Gastrocnemius medialis (tissue), 4 donors: Measurements from ENCODE around the gene BCL2. TPM values are rescaled to one million over a fixed set of nuclear protein-coding genes. Genes with fewer than 3 reads are reported as not detected.

Experiments used
- ATAC-seq, 2 donors: fragments of 150-250 bp; one replicate each; pipeline ENCODE4 v1.9.1; 2016
- DNase-seq, 2 donors: peaks; one replicate each; pipeline ENCODE4 v3.0.0-alpha.2; 2019
- H3K27ac ChIP-seq, 4 donors: fragments of 200-600 bp; sonication (generic); 1 replicate in 1 of 4; 2 replicates in 3 of 4; pipeline ENCODE4 v1.5.1; 2016 to 2018; ENCODE audit warnings: mild to moderate bottlenecking in 2 of 4, moderate library complexity in 1 of 4
- H3K27me3 ChIP-seq, 3 donors: fragments of 200-600 bp; sonication (generic) in 2 of 3; 1 replicate in 1 of 3; 2 replicates in 2 of 3; pipeline versions ENCODE4 v1.5.1 to v1.6.0; 2016 to 2019; ENCODE audit warnings: mild to moderate bottlenecking in 1 of 3, moderate library complexity in 1 of 3
- H3K36me3 ChIP-seq, 2 donors: fragments of 200-600 bp; sonication (generic) in 1 of 2; one replicate each; pipeline ENCODE4 v1.5.1; 2017 to 2018
- H3K4me1 ChIP-seq, 2 donors: fragments of 200-600 bp; sonication (generic) in 1 of 2; one replicate each; pipeline ENCODE4 v1.5.1; 2016 to 2017; ENCODE audit warnings: mild to moderate bottlenecking in 2 of 2
- H3K4me3 ChIP-seq, 4 donors: fragments of 200-600 bp; sonication (generic) in 3 of 4; 1 replicate in 1 of 4; 2 replicates in 3 of 4; pipeline ENCODE4 v1.5.1; 2016 to 2019; ENCODE audit warnings: mild to moderate bottlenecking in 2 of 4
- H3K9me3 ChIP-seq, 3 donors: fragments of 200-600 bp; sonication (generic) in 2 of 3; 1 replicate in 1 of 3; 2 replicates in 2 of 3; pipeline ENCODE4 v1.5.1; 2016 to 2019
- CTCF ChIP-seq, 5 experiments: fragments of 450-650 bp in 3 of 5; fragments of 200-600 bp in 2 of 5; sonication (generic) in 2 of 5; IDR thresholded peaks in 4 of 5; conservative IDR thresholded peaks in 1 of 5; 1 replicate in 4 of 5; 2 replicates in 1 of 5; pipeline ENCODE4 v1.5.1; 2016 to 2019; ENCODE audit warnings: antibody characterized with exemption in 5 of 5, mild to moderate bottlenecking in 3 of 5, moderate library complexity in 3 of 5
- POLR2A ChIP-seq, 2 donors: fragments of 450-650 bp; IDR thresholded peaks; one replicate each; pipeline ENCODE4 v1.6.1; 2017; ENCODE audit warnings: antibody characterized with exemption in 2 of 2, mild to moderate bottlenecking in 2 of 2, moderate library complexity in 2 of 2
- in situ Hi-C, 4 donors: fragments of 200-750 bp; cut with MboI; loops; one replicate each; pipeline versions ENCODE4 v1.15.0 to v1.8.0; 2017; ENCODE audit warnings: low sequenced_read_pairs in 4 of 4
- intact Hi-C: fragments of 100-400 bp; cut with DNase I; formaldehyde crosslinking; loops from one replicate; pipeline ENCODE4 v1.15.1; 2023; ENCODE audit warnings: low total_unique reads
- total RNA-seq, 4 donors: library from RNA; depleted of rRNA; stranded (reverse); fragments of >200 nt; gene quantifications; one replicate each; pipeline versions ENCODE4 v1.1.0 to v1.2.3, GENCODE V29; 2016

Gene BCL2
- total RNA-seq, 4 donors from 2014 or later = 6.2 to 20.4 (median 13.7) TPM

- DNase-seq (no peak), ATAC-seq (no peak)
- Histone ChIP-seq H3K36me3 (no peaks in the 10 kb centered on the region), H3K9me3 (no peaks in the 10 kb centered on the region), H3K4me1 (peaks cover 46 to 58% of the 10 kb centered on the region in 2 donors), H3K27me3 (no peaks in the 10 kb centered on the region), H3K4me3 (no peak overlapping the region), H3K27ac (peak overlapping the region in 3 of 4 donors; percentile 51 to 86 (median 78))
- in situ Hi-C loops (no loop called here), intact Hi-C loops (no loop called here)
- TF ChIP-seq POLR2A (IDR thresholded peaks at IDR 0.05) (no peak), CTCF (IDR thresholded peaks at IDR 0.05 in 4 of 5, conservative IDR thresholded peaks at IDR 0.05 in 1 of 5) (no peak)
These were observed 28.3 kb downstream of the BCL2 start for GRCh38 chr18:63291278-63291677.

- H3K9me3 ChIP-seq = no peaks in the 10 kb centered on the region
- peak overlapping the region; percentile 37 to 86 (median 64) for H3K27ac ChIP-seq
- no peak for TF ChIP-seq POLR2A (IDR thresholded peaks at IDR 0.05)
- no peak for TF ChIP-seq CTCF (IDR thresholded peaks at IDR 0.05 in 4 of 5, conservative IDR thresholded peaks at IDR 0.05 in 1 of 5)
- intact Hi-C loops (no loop called here), in situ Hi-C loops (no loop called here)
- no peak overlapping the region for H3K4me3 ChIP-seq
- ATAC-seq (no peak), DNase-seq (no peak)
- H3K4me1 ChIP-seq = peaks cover 46 to 58% of the 10 kb centered on the region in 2 donors
- H3K36me3 ChIP-seq = no peaks in the 10 kb centered on the region
- H3K27me3 ChIP-seq = no peaks in the 10 kb centered on the region
These were observed 28.8 kb downstream of the BCL2 start for GRCh38 chr18:63290821-63291200.

GRCh38 chr18:63290166-63290820, 29.3 kb downstream of the BCL2 start:
- H3K27ac ChIP-seq = peak overlapping the region; percentile 37 to 86 (median 64)
- ATAC-seq = no peak

GRCh38 chr18:63288311-63288710, 31.3 kb downstream of the BCL2 start:
- Histone ChIP-seq H3K4me3 (no peak overlapping the region), H3K4me1 (peaks cover 38 to 48% of the 10 kb centered on the region in 2 donors), H3K27ac (peak overlapping the region in 2 of 4 donors; percentile 22 to 23), H3K27me3 (no peaks in the 10 kb centered on the region), H3K9me3 (no peaks in the 10 kb centered on the region), H3K36me3 (no peaks in the 10 kb centered on the region)
- intact Hi-C loops (no loop called here), in situ Hi-C loops (no loop called here)
- no peak for TF ChIP-seq CTCF (IDR thresholded peaks at IDR 0.05 in 4 of 5, conservative IDR thresholded peaks at IDR 0.05 in 1 of 5)
- no peak for TF ChIP-seq POLR2A (IDR thresholded peaks at IDR 0.05)
- ATAC-seq (no peak), DNase-seq (no peak)

More at GRCh38 chr18:63290166-63290820, 29.3 kb downstream of the BCL2 start:
- intact Hi-C loops = no loop called here
- H3K4me1 ChIP-seq = peaks cover 46 to 58% of the 10 kb centered on the region in 2 donors
- no peaks in the 10 kb centered on the region for H3K9me3 ChIP-seq
- H3K27me3 ChIP-seq = no peaks in the 10 kb centered on the region
- in situ Hi-C loops = no loop called here
- TF ChIP-seq CTCF (IDR thresholded peaks at IDR 0.05 in 4 of 5, conservative IDR thresholded peaks at IDR 0.05 in 1 of 5) = no peak
- TF ChIP-seq POLR2A (IDR thresholded peaks at IDR 0.05) = no peak
- no peak for DNase-seq
- no peaks in the 10 kb centered on the region for H3K36me3 ChIP-seq
- no peak overlapping the region for H3K4me3 ChIP-seq
